GM23338 (cell line): ENCODE measurements around the gene CRADD.

Experiments
- CREB1 ChIP-seq: fragments of 250-450 bp; sonication (Bioruptor Pico); IDR thresholded peaks from 2 replicates; pipeline ENCODE4 v1.5.0; 2020; ENCODE audit warnings: low read depth, mild to moderate bottlenecking, moderate library complexity
- CTCF ChIP-seq, 2 experiments: fragments of 200-600 bp in 1 of 2; sonication (generic) in 1 of 2; conservative IDR thresholded peaks; 2 replicates each; pipeline versions ENCODE4 v1.5.1 to v1.6.1; 2016 to 2017; ENCODE audit warnings: antibody characterized with exemption in 2 of 2, low read depth in 2 of 2, mild to moderate bottlenecking in 2 of 2, moderate library complexity in 1 of 2
- ETS1 ChIP-seq: IDR thresholded peaks from 2 replicates; pipeline ENCODE4 v1.6.1; 2016; ENCODE audit warnings: antibody characterized with exemption
- EZH2 ChIP-seq: fragments of 200-600 bp; sonication (generic); IDR thresholded peaks from one replicate; pipeline ENCODE4 v1.8.0; 2017; ENCODE audit warnings: antibody characterized with exemption, mild to moderate bottlenecking, low read depth; ENCODE audit not compliant: unreplicated experiment
- EZH2phosphoT487 ChIP-seq: fragments of 200-600 bp; sonication (generic); IDR thresholded peaks from one replicate; pipeline ENCODE4 v1.8.1; 2018; ENCODE audit warnings: antibody characterized with exemption; ENCODE audit not compliant: unreplicated experiment
- JUNB ChIP-seq: IDR thresholded peaks from one replicate; pipeline ENCODE4 v1.6.1; 2016; ENCODE audit warnings: antibody characterized with exemption; ENCODE audit not compliant: unreplicated experiment
- NANOG ChIP-seq: IDR thresholded peaks from 2 replicates; pipeline ENCODE4 v1.6.1; 2016; ENCODE audit warnings: antibody characterized with exemption, borderline replicate concordance
- POLR2AphosphoS5 ChIP-seq: IDR thresholded peaks from 2 replicates; pipeline ENCODE4 v1.6.1; 2016; ENCODE audit warnings: antibody characterized with exemption, low read depth
- STAT1 ChIP-seq: IDR thresholded peaks from one replicate; pipeline ENCODE4 v1.6.1; 2016; ENCODE audit warnings: antibody characterized with exemption; ENCODE audit not compliant: unreplicated experiment
- ZNF114 ChIP-seq: fragments of 250-450 bp; sonication (Bioruptor Pico); IDR thresholded peaks from 2 replicates; pipeline ENCODE4 v1.5.0; 2020; ENCODE audit warnings: mild to moderate bottlenecking, moderate library complexity
- ZNF331 ChIP-seq: fragments of 250-450 bp; sonication (Bioruptor Pico); IDR thresholded peaks from 2 replicates; pipeline ENCODE4 v1.5.0; 2020; ENCODE audit warnings: low read depth, mild to moderate bottlenecking, moderate library complexity
- TF ChIP-seq, protein P1 (sequence below): IDR thresholded peaks from one replicate; pipeline ENCODE4 v1.6.1; 2018; ENCODE audit warnings: antibody characterized with exemption; ENCODE audit not compliant: unreplicated experiment
- TF ChIP-seq, protein P2 (sequence below): fragments of 250-450 bp; sonication (Bioruptor Pico); IDR thresholded peaks from 2 replicates; pipeline ENCODE4 v1.5.0; 2020; ENCODE audit warnings: mild to moderate bottlenecking, moderate library complexity

- no peak for TF ChIP-seq CTCF (conservative IDR thresholded peaks at IDR 0.05; ENCODE audit: low read depth in 2 of 2)
- TF ChIP-seq, protein P1, sequence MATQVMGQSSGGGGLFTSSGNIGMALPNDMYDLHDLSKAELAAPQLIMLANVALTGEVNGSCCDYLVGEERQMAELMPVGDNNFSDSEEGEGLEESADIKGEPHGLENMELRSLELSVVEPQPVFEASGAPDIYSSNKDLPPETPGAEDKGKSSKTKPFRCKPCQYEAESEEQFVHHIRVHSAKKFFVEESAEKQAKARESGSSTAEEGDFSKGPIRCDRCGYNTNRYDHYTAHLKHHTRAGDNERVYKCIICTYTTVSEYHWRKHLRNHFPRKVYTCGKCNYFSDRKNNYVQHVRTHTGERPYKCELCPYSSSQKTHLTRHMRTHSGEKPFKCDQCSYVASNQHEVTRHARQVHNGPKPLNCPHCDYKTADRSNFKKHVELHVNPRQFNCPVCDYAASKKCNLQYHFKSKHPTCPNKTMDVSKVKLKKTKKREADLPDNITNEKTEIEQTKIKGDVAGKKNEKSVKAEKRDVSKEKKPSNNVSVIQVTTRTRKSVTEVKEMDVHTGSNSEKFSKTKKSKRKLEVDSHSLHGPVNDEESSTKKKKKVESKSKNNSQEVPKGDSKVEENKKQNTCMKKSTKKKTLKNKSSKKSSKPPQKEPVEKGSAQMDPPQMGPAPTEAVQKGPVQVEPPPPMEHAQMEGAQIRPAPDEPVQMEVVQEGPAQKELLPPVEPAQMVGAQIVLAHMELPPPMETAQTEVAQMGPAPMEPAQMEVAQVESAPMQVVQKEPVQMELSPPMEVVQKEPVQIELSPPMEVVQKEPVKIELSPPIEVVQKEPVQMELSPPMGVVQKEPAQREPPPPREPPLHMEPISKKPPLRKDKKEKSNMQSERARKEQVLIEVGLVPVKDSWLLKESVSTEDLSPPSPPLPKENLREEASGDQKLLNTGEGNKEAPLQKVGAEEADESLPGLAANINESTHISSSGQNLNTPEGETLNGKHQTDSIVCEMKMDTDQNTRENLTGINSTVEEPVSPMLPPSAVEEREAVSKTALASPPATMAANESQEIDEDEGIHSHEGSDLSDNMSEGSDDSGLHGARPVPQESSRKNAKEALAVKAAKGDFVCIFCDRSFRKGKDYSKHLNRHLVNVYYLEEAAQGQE, result no peak
- no peak for TF ChIP-seq ZNF331 (CRISPR knock-in tag)
- no peak for TF ChIP-seq EZH2
- no peak for TF ChIP-seq NANOG
- no peak for TF ChIP-seq JUNB
- no peak for TF ChIP-seq POLR2AphosphoS5
- TF ChIP-seq EZH2phosphoT487, result no peak
- TF ChIP-seq STAT1, result no peak
- TF ChIP-seq CREB1 (CRISPR knock-in tag), result no peak
- no peak for TF ChIP-seq ZNF114 (CRISPR knock-in tag)
- no peak for TF ChIP-seq ETS1
- TF ChIP-seq, protein P2, sequence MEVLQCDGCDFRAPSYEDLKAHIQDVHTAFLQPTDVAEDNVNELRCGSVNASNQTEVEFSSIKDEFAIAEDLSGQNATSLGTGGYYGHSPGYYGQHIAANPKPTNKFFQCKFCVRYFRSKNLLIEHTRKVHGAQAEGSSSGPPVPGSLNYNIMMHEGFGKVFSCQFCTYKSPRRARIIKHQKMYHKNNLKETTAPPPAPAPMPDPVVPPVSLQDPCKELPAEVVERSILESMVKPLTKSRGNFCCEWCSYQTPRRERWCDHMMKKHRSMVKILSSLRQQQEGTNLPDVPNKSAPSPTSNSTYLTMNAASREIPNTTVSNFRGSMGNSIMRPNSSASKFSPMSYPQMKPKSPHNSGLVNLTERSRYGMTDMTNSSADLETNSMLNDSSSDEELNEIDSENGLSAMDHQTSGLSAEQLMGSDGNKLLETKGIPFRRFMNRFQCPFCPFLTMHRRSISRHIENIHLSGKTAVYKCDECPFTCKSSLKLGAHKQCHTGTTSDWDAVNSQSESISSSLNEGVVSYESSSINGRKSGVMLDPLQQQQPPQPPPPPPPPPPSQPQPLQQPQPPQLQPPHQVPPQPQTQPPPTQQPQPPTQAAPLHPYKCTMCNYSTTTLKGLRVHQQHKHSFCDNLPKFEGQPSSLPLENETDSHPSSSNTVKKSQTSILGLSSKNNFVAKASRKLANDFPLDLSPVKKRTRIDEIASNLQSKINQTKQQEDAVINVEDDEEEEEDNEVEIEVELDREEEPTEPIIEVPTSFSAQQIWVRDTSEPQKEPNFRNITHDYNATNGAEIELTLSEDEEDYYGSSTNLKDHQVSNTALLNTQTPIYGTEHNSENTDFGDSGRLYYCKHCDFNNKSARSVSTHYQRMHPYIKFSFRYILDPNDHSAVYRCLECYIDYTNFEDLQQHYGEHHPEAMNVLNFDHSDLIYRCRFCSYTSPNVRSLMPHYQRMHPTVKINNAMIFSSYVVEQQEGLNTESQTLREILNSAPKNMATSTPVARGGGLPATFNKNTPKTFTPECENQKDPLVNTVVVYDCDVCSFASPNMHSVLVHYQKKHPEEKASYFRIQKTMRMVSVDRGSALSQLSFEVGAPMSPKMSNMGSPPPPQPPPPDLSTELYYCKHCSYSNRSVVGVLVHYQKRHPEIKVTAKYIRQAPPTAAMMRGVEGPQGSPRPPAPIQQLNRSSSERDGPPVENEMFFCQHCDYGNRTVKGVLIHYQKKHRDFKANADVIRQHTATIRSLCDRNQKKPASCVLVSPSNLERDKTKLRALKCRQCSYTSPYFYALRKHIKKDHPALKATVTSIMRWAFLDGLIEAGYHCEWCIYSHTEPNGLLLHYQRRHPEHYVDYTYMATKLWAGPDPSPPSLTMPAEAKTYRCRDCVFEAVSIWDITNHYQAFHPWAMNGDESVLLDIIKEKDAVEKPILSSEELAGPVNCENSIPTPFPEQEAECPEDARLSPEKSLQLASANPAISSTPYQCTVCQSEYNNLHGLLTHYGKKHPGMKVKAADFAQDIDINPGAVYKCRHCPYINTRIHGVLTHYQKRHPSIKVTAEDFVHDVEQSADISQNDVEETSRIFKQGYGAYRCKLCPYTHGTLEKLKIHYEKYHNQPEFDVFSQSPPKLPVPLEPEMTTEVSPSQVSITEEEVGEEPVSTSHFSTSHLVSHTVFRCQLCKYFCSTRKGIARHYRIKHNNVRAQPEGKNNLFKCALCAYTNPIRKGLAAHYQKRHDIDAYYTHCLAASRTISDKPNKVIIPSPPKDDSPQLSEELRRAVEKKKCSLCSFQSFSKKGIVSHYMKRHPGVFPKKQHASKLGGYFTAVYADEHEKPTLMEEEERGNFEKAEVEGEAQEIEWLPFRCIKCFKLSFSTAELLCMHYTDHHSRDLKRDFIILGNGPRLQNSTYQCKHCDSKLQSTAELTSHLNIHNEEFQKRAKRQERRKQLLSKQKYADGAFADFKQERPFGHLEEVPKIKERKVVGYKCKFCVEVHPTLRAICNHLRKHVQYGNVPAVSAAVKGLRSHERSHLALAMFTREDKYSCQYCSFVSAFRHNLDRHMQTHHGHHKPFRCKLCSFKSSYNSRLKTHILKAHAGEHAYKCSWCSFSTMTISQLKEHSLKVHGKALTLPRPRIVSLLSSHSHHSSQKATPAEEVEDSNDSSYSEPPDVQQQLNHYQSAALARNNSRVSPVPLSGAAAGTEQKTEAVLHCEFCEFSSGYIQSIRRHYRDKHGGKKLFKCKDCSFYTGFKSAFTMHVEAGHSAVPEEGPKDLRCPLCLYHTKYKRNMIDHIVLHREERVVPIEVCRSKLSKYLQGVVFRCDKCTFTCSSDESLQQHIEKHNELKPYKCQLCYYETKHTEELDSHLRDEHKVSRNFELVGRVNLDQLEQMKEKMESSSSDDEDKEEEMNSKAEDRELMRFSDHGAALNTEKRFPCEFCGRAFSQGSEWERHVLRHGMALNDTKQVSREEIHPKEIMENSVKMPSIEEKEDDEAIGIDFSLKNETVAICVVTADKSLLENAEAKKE (CRISPR knock-in tag), result no peak
Observed at GRCh38 chr12:93875157-93875556, 198.0 kb downstream of the CRADD start.
